ENCODE data around the gene HPRT1.
A peak's percentile ranks its signal among the peaks of the same experiment; 100 is the strongest.

Gene HPRT1

GRCh38 chrX:134484039-134484438, 24.1 kb downstream of the HPRT1 start:
- no peaks in the 10 kb centered on the region for H3K79me2 ChIP-seq (ENCODE audit: insufficient read depth, low read length)
- no peak overlapping the region for H3K4me2 ChIP-seq (ENCODE audit: low read depth, low read length, poor library complexity, severe bottlenecking)
- H3K4me3 ChIP-seq (ENCODE audit: low read length, poor library complexity, severe bottlenecking): no peak overlapping the region
- H3K9me2 ChIP-seq (replicated peaks; ENCODE audit: low read depth, low read length): no peaks in the 10 kb centered on the region
- no peaks in the 10 kb centered on the region for H4K20me1 ChIP-seq (ENCODE audit: insufficient read depth, low read length, poor library complexity, severe bottlenecking)
- peaks cover 18% of the 10 kb centered on the region; the same call in 1 of the 2 replicates for H3K36me3 ChIP-seq (ENCODE audit: insufficient read depth, low read length)
- H3K9me3 ChIP-seq (ENCODE audit: insufficient read depth, low read depth, low read length): no peaks in the 10 kb centered on the region
- H3F3A ChIP-seq (ENCODE audit: low read depth): no peaks in the 10 kb centered on the region
- no peaks in the 10 kb centered on the region for H3K27me3 ChIP-seq (ENCODE audit: insufficient read depth, low read length, poor library complexity, severe bottlenecking)
- H3K4me1 ChIP-seq (ENCODE audit: insufficient read depth, low read length, poor library complexity, severe bottlenecking): no peaks in the 10 kb centered on the region
- TF ChIP-seq CTCF (conservative IDR thresholded peaks at IDR 0.05; ENCODE audit: low read length) (peak; percentile 59), EZH2phosphoT487 (IDR thresholded peaks at IDR 0.05; ENCODE audit: borderline replicate concordance) (no peak)
- no peak overlapping the region for H3K9ac ChIP-seq (ENCODE audit: low read depth, low read length, poor library complexity, severe bottlenecking)
- H2AFZ ChIP-seq (ENCODE audit: low read length): no peak overlapping the region

- no peak overlapping the region for H3K4me3 ChIP-seq (ENCODE audit: low read length, poor library complexity, severe bottlenecking)
Measured at GRCh38 chrX:134501941-134502340, 42.0 kb downstream of the HPRT1 start.

GRCh38 chrX:134502686-134503085, 42.7 kb downstream of the HPRT1 start:
- Histone ChIP-seq H3K4me3 (ENCODE audit: low read length, poor library complexity, severe bottlenecking) (no peak overlapping the region), H3K79me2 (ENCODE audit: insufficient read depth, low read length) (no peaks in the 10 kb centered on the region), H4K20me1 (ENCODE audit: insufficient read depth, low read length, poor library complexity, severe bottlenecking) (no peaks in the 10 kb centered on the region), H3K9me2 (replicated peaks; ENCODE audit: low read depth, low read length) (no peaks in the 10 kb centered on the region), H3K36me3 (ENCODE audit: insufficient read depth, low read length) (peaks cover 21% of the 10 kb centered on the region; the same call in 1 of the 2 replicates), H3K9me3 (ENCODE audit: insufficient read depth, low read depth, low read length) (no peaks in the 10 kb centered on the region), H3K9ac (ENCODE audit: low read depth, low read length, poor library complexity, severe bottlenecking) (no peak overlapping the region), H3K4me2 (ENCODE audit: low read depth, low read length, poor library complexity, severe bottlenecking) (no peak overlapping the region), H3K4me1 (ENCODE audit: insufficient read depth, low read length, poor library complexity, severe bottlenecking) (no peaks in the 10 kb centered on the region), H3K27me3 (ENCODE audit: insufficient read depth, low read length, poor library complexity, severe bottlenecking) (no peaks in the 10 kb centered on the region), H2AFZ (ENCODE audit: low read length) (no peak overlapping the region), H3F3A (ENCODE audit: low read depth) (no peaks in the 10 kb centered on the region)
- no peak for TF ChIP-seq CTCF (conservative IDR thresholded peaks at IDR 0.05; ENCODE audit: low read length)
- TF ChIP-seq EZH2phosphoT487 (IDR thresholded peaks at IDR 0.05; ENCODE audit: borderline replicate concordance): no peak

More at GRCh38 chrX:134501941-134502340, 42.0 kb downstream of the HPRT1 start:
- no peaks in the 10 kb centered on the region for H3F3A ChIP-seq (ENCODE audit: low read depth)
- no peak overlapping the region for H3K4me2 ChIP-seq (ENCODE audit: low read depth, low read length, poor library complexity, severe bottlenecking)
- H3K36me3 ChIP-seq (ENCODE audit: insufficient read depth, low read length): peaks cover 21% of the 10 kb centered on the region; the same call in 1 of the 2 replicates
- no peaks in the 10 kb centered on the region for H3K9me3 ChIP-seq (ENCODE audit: insufficient read depth, low read depth, low read length)
- H3K4me1 ChIP-seq (ENCODE audit: insufficient read depth, low read length, poor library complexity, severe bottlenecking): no peaks in the 10 kb centered on the region
- TF ChIP-seq EZH2phosphoT487 (IDR thresholded peaks at IDR 0.05; ENCODE audit: borderline replicate concordance) (no peak), CTCF (conservative IDR thresholded peaks at IDR 0.05; ENCODE audit: low read length) (no peak)
- H3K27me3 ChIP-seq (ENCODE audit: insufficient read depth, low read length, poor library complexity, severe bottlenecking): no peaks in the 10 kb centered on the region
- no peaks in the 10 kb centered on the region for H3K79me2 ChIP-seq (ENCODE audit: insufficient read depth, low read length)
- H2AFZ ChIP-seq (ENCODE audit: low read length): no peak overlapping the region
- no peaks in the 10 kb centered on the region for H4K20me1 ChIP-seq (ENCODE audit: insufficient read depth, low read length, poor library complexity, severe bottlenecking)
- no peaks in the 10 kb centered on the region for H3K9me2 ChIP-seq (replicated peaks; ENCODE audit: low read depth, low read length)
- H3K9ac ChIP-seq (ENCODE audit: low read depth, low read length, poor library complexity, severe bottlenecking): no peak overlapping the region
